ENCODE measurements around the gene ZNF418. TPM values are rescaled to one million over a fixed set of nuclear protein-coding genes. Genes with fewer than 3 reads are reported as not detected.

The ZNF418 gene
- total and polyA plus RNA-seq, 2 of the 8 experiments (the other 6 are each of a cell fraction or from before 2014, with no cell fraction given): 10.5 to 18.8 TPM

DNA sequence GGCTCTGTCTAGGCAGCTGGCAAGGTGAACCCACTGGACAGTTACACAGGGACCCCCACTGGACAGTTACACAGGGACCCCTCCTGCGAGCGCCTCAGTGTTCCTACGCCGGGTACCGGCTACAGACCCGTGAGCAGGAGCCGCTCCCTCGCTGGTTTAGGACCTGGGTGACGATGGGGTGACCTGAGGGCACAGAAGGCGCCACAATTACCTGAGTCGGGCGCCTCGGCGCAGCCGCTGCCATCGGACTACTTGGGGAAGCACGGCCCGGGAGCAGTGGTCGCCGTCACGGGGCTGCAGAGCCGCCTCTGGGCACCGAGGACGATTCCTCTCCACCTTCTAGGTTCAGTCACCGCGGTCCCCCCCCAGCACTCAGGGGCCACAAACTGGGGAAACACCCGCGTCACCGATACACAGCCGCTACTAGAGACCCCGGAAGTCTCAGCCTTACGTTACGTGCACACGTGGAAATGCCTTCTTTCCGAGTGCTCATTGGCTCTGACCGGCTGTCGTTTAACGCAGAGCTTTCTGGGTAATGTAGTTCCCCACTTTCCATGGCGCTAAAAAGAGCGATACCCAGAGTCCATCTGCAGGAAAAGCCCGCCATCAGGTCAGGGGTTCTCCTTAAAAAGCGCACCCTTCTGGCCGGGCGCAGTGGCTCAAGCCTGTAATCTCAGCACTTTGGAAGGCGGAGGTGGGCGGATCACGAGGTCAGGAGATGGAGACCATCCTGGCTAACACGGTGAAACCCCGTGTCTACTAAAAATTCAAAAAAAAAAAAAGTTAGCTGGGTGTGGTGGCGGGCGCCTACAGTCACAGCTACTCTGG is 18.8 kb downstream of the ZNF418 start, which contains the start of gene ZNF417 (continued):
- TF ChIP-seq POLR2AphosphoS5 (IDR thresholded peaks at IDR 0.05; ENCODE audit: low read depth, low read length) (peak; percentile 84), PHF8 (conservative IDR thresholded peaks at IDR 0.05; ENCODE audit: low read depth, low read length) (peak; percentile 56; the same call in 1 of the 2 replicates), SP1 (IDR thresholded peaks at IDR 0.05; ENCODE audit: low read depth, low read length) (peak; percentile 89), POLR2A (IDR thresholded peaks at IDR 0.05; ENCODE audit: control extremely low read depth in 1 of 2, low read depth in 2 of 2, low read length in 2 of 2) (peak; percentile 48 to 77), HDAC2 (IDR thresholded peaks at IDR 0.05; ENCODE audit: borderline replicate concordance in 1 of 2, low read depth in 2 of 2, low read length in 2 of 2) (peak in 1 of 2 experiments; percentile 52; a peak in 1 of 4 replicates), ASH2L (IDR thresholded peaks at IDR 0.05; ENCODE audit: low read length) (peak; percentile 25), RAD21 (IDR thresholded peaks at IDR 0.05 in 1 of 2, conservative IDR thresholded peaks at IDR 0.05 in 1 of 2; ENCODE audit: low read depth in 2 of 2, low read length in 2 of 2) (peak in 1 of 2 experiments; percentile 37; a peak in 3 of 4 replicates), SP2 (IDR thresholded peaks at IDR 0.05; ENCODE audit: low read length) (peak; percentile 7; the same call in 1 of the 2 replicates), KDM4A (IDR thresholded peaks at IDR 0.05; ENCODE audit: low read depth, low read length, severe bottlenecking) (peak; percentile 40), SIX5 (IDR thresholded peaks at IDR 0.05; ENCODE audit: low read depth, low read length) (peak; percentile 89), TBP (IDR thresholded peaks at IDR 0.05; ENCODE audit: low read depth, low read length) (peak; percentile 38; the same call in 1 of the 2 replicates)
- TF ChIP-seq, protein P1, sequence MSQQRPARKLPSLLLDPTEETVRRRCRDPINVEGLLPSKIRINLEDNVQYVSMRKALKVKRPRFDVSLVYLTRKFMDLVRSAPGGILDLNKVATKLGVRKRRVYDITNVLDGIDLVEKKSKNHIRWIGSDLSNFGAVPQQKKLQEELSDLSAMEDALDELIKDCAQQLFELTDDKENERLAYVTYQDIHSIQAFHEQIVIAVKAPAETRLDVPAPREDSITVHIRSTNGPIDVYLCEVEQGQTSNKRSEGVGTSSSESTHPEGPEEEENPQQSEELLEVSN (IDR thresholded peaks at IDR 0.05): peak; percentile 45; the same call in 1 of the 2 replicates
